Vagina (tissue), 2 donors: Measurements from ENCODE around the gene CACNA1C. TPM values are rescaled to one million over a fixed set of nuclear protein-coding genes. Genes with fewer than 3 reads are reported as not detected.

Experiments used
- DNase-seq, 2 donors: peaks; one replicate each; pipeline ENCODE4 v3.0.0-alpha.2; 2017; ENCODE audit errors: extremely low spot score in 2 of 2
- H3K27ac ChIP-seq: fragments of 200-600 bp; sonication (generic); one replicate; pipeline ENCODE4 v1.5.1; 2019
- H3K27me3 ChIP-seq: fragments of 200-600 bp; sonication (generic); one replicate; pipeline ENCODE4 v1.5.1; 2019
- H3K36me3 ChIP-seq, 2 donors: fragments of 200-600 bp; sonication (generic); one replicate each; pipeline ENCODE4 v1.5.1; 2017 to 2019
- H3K4me1 ChIP-seq: fragments of 200-600 bp; sonication (generic); one replicate; pipeline ENCODE4 v1.5.1; 2019
- H3K4me3 ChIP-seq, 2 donors: fragments of 200-600 bp; sonication (generic); 1 replicate in 1 of 2; 2 replicates in 1 of 2; pipeline ENCODE4 v1.5.1; 2016 to 2019
- H3K9me3 ChIP-seq: fragments of 200-600 bp; sonication (generic); one replicate; pipeline ENCODE4 v1.5.1; 2019
- CTCF ChIP-seq, 3 experiments: fragments of 450-650 bp in 2 of 3; fragments of 200-600 bp in 1 of 3; sonication (generic) in 1 of 3; IDR thresholded peaks; one replicate each; pipeline ENCODE4 v1.5.1; 2017 to 2019; ENCODE audit warnings: antibody characterized with exemption in 3 of 3, mild to moderate bottlenecking in 2 of 3, moderate library complexity in 2 of 3
- POLR2A ChIP-seq, 2 donors: fragments of 450-650 bp; IDR thresholded peaks; one replicate each; pipeline ENCODE4 v1.6.1; 2017; ENCODE audit warnings: antibody characterized with exemption in 2 of 2, mild to moderate bottlenecking in 2 of 2, moderate library complexity in 2 of 2
- POLR2AphosphoS5 ChIP-seq, 2 donors: sonication (generic); formaldehyde crosslinking; IDR thresholded peaks; one replicate each; pipeline ENCODE4 v1.9.0; 2017; ENCODE audit warnings: antibody characterized with exemption in 2 of 2, mild to moderate bottlenecking in 2 of 2, low read depth in 1 of 2; ENCODE audit not compliant: insufficient read depth in 1 of 2
- intact Hi-C: fragments of 100-400 bp; cut with DNase I; formaldehyde crosslinking; loops from one replicate; pipeline ENCODE4 v1.15.1; 2023
- total RNA-seq: library from RNA; depleted of rRNA; stranded (reverse); fragments of >200 nt; gene quantifications from one replicate; pipeline ENCODE4 v1.2.3, GENCODE V29; 2016

Gene CACNA1C
- total RNA-seq, 1 donor from 2014 or later = 9.8 TPM

GRCh38 chr12:2152134-2152533 is 99.3 kb downstream of the CACNA1C start:
- intact Hi-C loops = no loop called here
- Histone ChIP-seq H3K9me3 (no peaks in the 10 kb centered on the region), H3K4me1 (peaks cover 20% of the 10 kb centered on the region), H3K36me3 (no peaks in the 10 kb centered on the region), H3K27ac (no peak overlapping the region), H3K4me3 (no peak overlapping the region), H3K27me3 (no peaks in the 10 kb centered on the region)
- TF ChIP-seq CTCF (IDR thresholded peaks at IDR 0.05) (no peak), POLR2A (IDR thresholded peaks at IDR 0.05) (no peak), POLR2AphosphoS5 (IDR thresholded peaks at IDR 0.05; ENCODE audit: insufficient read depth in 1 of 2, low read depth in 1 of 2) (no peak)
- no peak for DNase-seq

- H3K9me3 ChIP-seq = no peaks in the 10 kb centered on the region
- no peaks in the 10 kb centered on the region for H3K27me3 ChIP-seq
- H3K36me3 ChIP-seq = no peaks in the 10 kb centered on the region
- H3K4me3 ChIP-seq = no peak overlapping the region
- no peak for DNase-seq
- intact Hi-C loops = no loop called here
- peaks cover 20% of the 10 kb centered on the region for H3K4me1 ChIP-seq
- TF ChIP-seq POLR2AphosphoS5 (IDR thresholded peaks at IDR 0.05; ENCODE audit: insufficient read depth in 1 of 2, low read depth in 1 of 2) (no peak), CTCF (IDR thresholded peaks at IDR 0.05) (no peak), POLR2A (IDR thresholded peaks at IDR 0.05) (no peak)
- peak overlapping the region; percentile 70 for H3K27ac ChIP-seq
Observed at GRCh38 chr12:2154050-2154449, 101.3 kb downstream of the CACNA1C start.

- intact Hi-C loops = no loop called here
- Histone ChIP-seq H3K36me3 (no peaks in the 10 kb centered on the region), H3K27ac (peak overlapping the region; percentile 70), H3K4me1 (peaks cover 20% of the 10 kb centered on the region), H3K9me3 (no peaks in the 10 kb centered on the region), H3K27me3 (no peaks in the 10 kb centered on the region), H3K4me3 (no peak overlapping the region)
- DNase-seq = no peak
- TF ChIP-seq POLR2AphosphoS5 (IDR thresholded peaks at IDR 0.05; ENCODE audit: insufficient read depth in 1 of 2, low read depth in 1 of 2) = no peak
- no peak for TF ChIP-seq POLR2A (IDR thresholded peaks at IDR 0.05)
- TF ChIP-seq CTCF (IDR thresholded peaks at IDR 0.05) = no peak
Observed at GRCh38 chr12:2154521-2154920, 101.7 kb downstream of the CACNA1C start.

- H3K4me1 ChIP-seq = peaks cover 24% of the 10 kb centered on the region
- no peak overlapping the region for H3K4me3 ChIP-seq
- DNase-seq = no peak
- no peaks in the 10 kb centered on the region for H3K9me3 ChIP-seq
- H3K27ac ChIP-seq = no peak overlapping the region
- H3K36me3 ChIP-seq = no peaks in the 10 kb centered on the region
- no peaks in the 10 kb centered on the region for H3K27me3 ChIP-seq
- TF ChIP-seq POLR2AphosphoS5 (IDR thresholded peaks at IDR 0.05; ENCODE audit: insufficient read depth in 1 of 2, low read depth in 1 of 2) = no peak
- TF ChIP-seq POLR2A (IDR thresholded peaks at IDR 0.05) = no peak
- no peak for TF ChIP-seq CTCF (IDR thresholded peaks at IDR 0.05)
- intact Hi-C loops = no loop called here
Observed at GRCh38 chr12:2156333-2156732, 103.5 kb downstream of the CACNA1C start.

GRCh38 chr12:2160043-2160442 is 107.3 kb downstream of the CACNA1C start:
- intact Hi-C loops = loop anchor here (10.0 kb wide), 2 partner anchors 105 kb away; partner anchors contain the start of gene CACNA1C
- DNase-seq = no peak
- Histone ChIP-seq H3K27me3 (no peaks in the 10 kb centered on the region), H3K4me1 (peaks cover 29% of the 10 kb centered on the region), H3K27ac (no peak overlapping the region), H3K4me3 (no peak overlapping the region), H3K36me3 (no peaks in the 10 kb centered on the region), H3K9me3 (no peaks in the 10 kb centered on the region)
- TF ChIP-seq POLR2A (IDR thresholded peaks at IDR 0.05) (no peak), CTCF (IDR thresholded peaks at IDR 0.05) (no peak)
